CD4-positive, alpha-beta T cell treated with Interleukin-17A for 4 hours (primary cell): ENCODE measurements around the gene SPRYD4.

Experiments
- DNase-seq: peaks from one replicate; pipeline ENCODE4 v3.0.0-alpha.2; 2020; ENCODE audit warnings: mixed read lengths

SPRYD4 gene

DNA sequence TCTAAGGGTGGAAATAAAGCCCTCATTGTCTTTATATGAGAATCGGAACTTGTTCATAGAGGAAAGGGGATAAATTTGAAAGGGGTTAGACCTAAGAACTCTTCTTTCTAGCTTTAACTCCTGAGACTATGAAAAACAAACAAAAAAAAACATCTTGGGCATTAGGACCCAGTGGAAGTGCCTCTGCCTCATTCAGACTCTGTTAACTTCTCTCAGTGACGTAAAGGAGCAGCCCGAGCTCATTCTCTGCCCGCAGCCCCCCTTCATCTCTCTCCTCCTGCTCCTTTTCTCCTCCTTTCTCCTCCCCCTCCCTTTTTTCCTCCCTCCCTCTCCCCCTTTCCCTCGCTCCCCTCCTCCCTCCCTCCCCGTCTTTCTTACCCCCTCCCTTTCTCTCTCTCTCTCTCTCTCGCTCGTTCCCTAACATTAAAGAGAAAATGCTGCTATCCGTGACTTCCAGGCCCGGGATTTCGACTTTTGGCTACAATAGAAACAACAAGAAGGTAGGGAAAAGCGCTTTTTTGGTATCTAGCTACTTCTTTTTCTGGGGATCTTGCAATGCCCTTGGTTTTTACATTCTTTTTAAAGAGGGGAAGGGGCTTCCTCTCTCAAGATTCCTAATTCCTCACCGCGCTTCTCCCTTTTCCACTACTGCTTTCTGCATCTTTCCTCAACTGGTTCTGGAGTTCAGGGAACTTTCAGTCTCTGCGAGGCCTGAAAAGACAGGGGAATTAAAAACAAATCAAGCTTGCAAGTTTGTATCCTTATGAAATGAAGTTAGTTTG is 53.4 kb downstream of the SPRYD4 start, which contains the start of gene RBMS2:
Gene RBMS2 (plus strand): TSS at position 231 of the 782 bp plus-strand sequence. CDS start 204 bp downstream, at position 435.
- peak; percentile 54 for DNase-seq

DNA sequence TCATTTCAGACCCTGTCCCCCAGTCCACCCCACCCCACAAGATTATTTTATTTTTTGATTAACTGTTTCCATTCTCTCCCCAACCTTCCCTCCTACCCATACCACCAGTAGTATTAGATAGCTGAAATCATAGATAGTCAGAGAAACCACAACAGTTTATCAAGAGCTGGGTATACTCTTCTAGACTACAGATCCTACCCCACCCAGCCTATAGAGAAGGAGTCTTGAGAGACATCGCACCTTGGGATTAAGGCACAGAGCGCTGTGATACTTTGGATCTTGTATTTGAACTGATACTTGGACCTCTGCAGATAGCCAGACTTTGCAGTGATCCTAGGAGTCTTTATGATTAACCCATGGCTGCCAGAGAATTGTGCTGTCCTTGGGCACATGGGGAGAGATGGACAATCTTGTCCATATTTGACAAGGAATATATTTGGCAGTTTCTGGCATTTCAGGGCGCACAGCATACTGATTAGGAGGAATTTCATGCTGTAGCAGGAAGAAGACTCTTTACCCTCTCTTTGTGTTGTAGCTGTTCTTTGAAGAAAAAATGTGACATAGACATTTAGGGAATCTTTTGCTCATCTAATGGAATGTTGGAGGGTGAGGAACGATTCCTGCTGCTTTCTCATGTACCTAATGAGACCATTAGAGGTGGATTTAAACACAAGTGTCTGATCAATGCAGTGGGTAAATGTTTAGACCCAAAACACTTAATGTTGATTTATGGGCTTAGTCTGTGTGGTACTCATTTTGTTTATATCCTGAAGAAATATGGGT is 54.2 kb downstream of the SPRYD4 start:
- DNase-seq: no peak

DNA sequence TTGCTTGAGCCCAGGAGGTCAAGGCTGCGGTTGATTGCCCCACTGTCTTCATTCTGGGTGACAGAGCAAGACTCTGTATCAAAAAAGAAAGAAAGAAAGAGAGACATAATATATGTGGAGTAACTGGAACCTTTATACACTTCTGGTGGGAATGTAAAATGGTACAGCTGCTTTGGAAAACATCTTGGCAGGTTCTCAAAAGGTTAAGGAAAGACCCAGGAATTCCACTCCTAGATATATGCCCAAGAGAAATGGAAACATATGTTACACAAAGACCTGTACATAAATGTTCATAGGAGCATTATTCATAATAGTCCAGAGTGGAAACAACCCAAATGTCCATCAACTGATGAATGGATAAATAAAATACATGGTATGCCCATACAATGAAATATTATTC is 60.5 kb downstream of the SPRYD4 start:
- no peak for DNase-seq
